ENCODE results near the gene KIAA0825.

The KIAA0825 gene

GRCh38 chr5:94240596-94240992 is 377.8 kb downstream of the KIAA0825 start:
- DNase-seq (ENCODE audit: low read depth), result no peak

- DNase-seq (ENCODE audit: low read depth), result no peak
These were observed 378.3 kb downstream of the KIAA0825 start for GRCh38 chr5:94240134-94240533.

- DNase-seq (ENCODE audit: low read depth), result no peak
These were observed 379.1 kb downstream of the KIAA0825 start for GRCh38 chr5:94239266-94239665.

- no peak for DNase-seq (ENCODE audit: low read depth)
These were observed 383.4 kb downstream of the KIAA0825 start for GRCh38 chr5:94234987-94235386.

GRCh38 chr5:94228791-94229190 is 389.6 kb downstream of the KIAA0825 start:
- DNase-seq (ENCODE audit: low read depth), result no peak

GRCh38 chr5:94223235-94223634 is 395.2 kb downstream of the KIAA0825 start:
- DNase-seq (ENCODE audit: low read depth), result no peak

GRCh38 chr5:94218374-94218773 is 400.0 kb downstream of the KIAA0825 start:
- peak; percentile 67 for DNase-seq (ENCODE audit: low read depth)

- no peak for DNase-seq (ENCODE audit: low read depth)
These were observed 400.7 kb downstream of the KIAA0825 start for GRCh38 chr5:94217745-94218144.

GRCh38 chr5:94217216-94217615 is 401.2 kb downstream of the KIAA0825 start:
- no peak for DNase-seq (ENCODE audit: low read depth)

- no peak for DNase-seq (ENCODE audit: low read depth)
These were observed 405.9 kb downstream of the KIAA0825 start for GRCh38 chr5:94212476-94212875.

- no peak for DNase-seq (ENCODE audit: low read depth)
These were observed 408.5 kb downstream of the KIAA0825 start for GRCh38 chr5:94209774-94210355.

- no peak for DNase-seq (ENCODE audit: low read depth)
These were observed 409.1 kb downstream of the KIAA0825 start for GRCh38 chr5:94209272-94209671.

- no peak for DNase-seq (ENCODE audit: low read depth)
These were observed 418.8 kb downstream of the KIAA0825 start for GRCh38 chr5:94199566-94199965.

- no peak for DNase-seq (ENCODE audit: low read depth)
These were observed 420.4 kb downstream of the KIAA0825 start for GRCh38 chr5:94197970-94198369.

GRCh38 chr5:94196953-94197352 is 421.5 kb downstream of the KIAA0825 start:
- DNase-seq (ENCODE audit: low read depth), result no peak

- DNase-seq (ENCODE audit: low read depth), result no peak
These were observed 425.6 kb downstream of the KIAA0825 start for GRCh38 chr5:94192658-94193391.

- no peak for DNase-seq (ENCODE audit: low read depth)
These were observed 426.8 kb downstream of the KIAA0825 start for GRCh38 chr5:94191604-94192003.

- DNase-seq (ENCODE audit: low read depth), result no peak
These were observed 429.7 kb downstream of the KIAA0825 start for GRCh38 chr5:94188725-94189124.

- no peak for DNase-seq (ENCODE audit: low read depth)
These were observed 433.5 kb downstream of the KIAA0825 start for GRCh38 chr5:94184870-94185269.

- peak; percentile 3 for DNase-seq (ENCODE audit: low read depth)
These were observed 436.5 kb downstream of the KIAA0825 start for GRCh38 chr5:94181895-94182294.

GRCh38 chr5:94180761-94181160 is 437.6 kb downstream of the KIAA0825 start:
- no peak for DNase-seq (ENCODE audit: low read depth)

- no peak for DNase-seq (ENCODE audit: low read depth)
These were observed 442.5 kb downstream of the KIAA0825 start for GRCh38 chr5:94175912-94176311.

GRCh38 chr5:94174748-94175411 is 443.5 kb downstream of the KIAA0825 start:
- peak; percentile 52 for DNase-seq (ENCODE audit: low read depth)
